ENCODE results near the gene INPP4A. TPM values are rescaled to one million over a fixed set of nuclear protein-coding genes. Genes with fewer than 3 reads are reported as not detected.
"Not testable (repeated sequence)": the region's sequence is repeated elsewhere in the genome, so short reads cannot be mapped to it uniquely, and the experiment has no call there.

INPP4A gene
- polyA plus RNA-seq (2013, experiment 1 of 2) = 16.0 TPM
- polyA plus RNA-seq (2013, experiment 2 of 2) = 17.5 TPM

DNA sequence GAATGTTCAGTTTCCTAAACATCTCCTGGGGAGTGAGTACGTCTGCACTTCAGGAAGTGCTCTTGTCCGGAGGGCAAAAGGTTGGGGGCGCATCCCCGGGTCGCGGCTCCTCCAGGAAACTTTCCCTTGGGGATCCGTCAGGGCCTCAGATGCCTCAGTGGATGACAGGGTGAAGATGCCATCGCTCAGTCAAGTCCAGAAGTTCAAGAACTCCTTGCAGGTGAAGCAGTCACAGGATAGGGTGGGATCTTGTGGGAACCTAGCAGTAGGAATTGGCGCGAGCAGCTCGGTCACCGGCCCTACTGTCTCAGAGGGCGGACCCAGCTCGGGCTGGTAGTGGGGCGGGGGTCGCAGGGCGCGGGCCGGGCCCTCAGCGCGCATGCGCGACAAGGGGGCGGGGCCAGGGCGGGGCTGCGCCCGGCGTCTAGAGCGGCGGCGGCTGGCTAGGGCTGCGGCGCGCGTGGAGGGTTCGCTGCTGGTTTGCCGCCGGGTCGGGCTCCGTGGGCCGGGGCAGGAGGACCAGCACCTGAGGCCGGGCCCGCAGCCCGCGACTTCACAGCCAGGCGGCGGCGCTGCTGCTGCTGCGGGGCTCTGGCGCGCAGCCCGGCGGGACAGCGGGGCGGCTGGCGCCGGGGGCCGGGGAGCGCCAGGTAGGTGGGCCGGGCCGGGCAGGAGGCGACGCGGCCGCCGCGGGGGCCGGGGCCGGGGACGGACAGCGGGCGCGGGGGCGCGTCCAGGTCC, at the start of gene INPP4A:
TSS of gene INPP4A (plus strand) at position 423 of the 741 bp plus-strand sequence. CDS start 75,191 bp downstream, outside the sequence.
- H3K36me3 ChIP-seq (ENCODE audit: insufficient read depth, low read length) = no peaks in the 10 kb centered on the region
- H3K27me3 ChIP-seq (ENCODE audit: insufficient read depth, low read length) = no peaks in the 10 kb centered on the region
- H3K9me3 ChIP-seq (ENCODE audit: insufficient read depth, low read depth, low read length) = peaks cover 2% of the 10 kb centered on the region; the same call in 1 of the 2 replicates
- H3K9ac ChIP-seq (ENCODE audit: low read depth, low read length) = peak within 1 kb of the TSS; percentile 33
- under 1% methylated on average over 75 of the region's 75 CpGs for WGBS
- H3K4me1 ChIP-seq (ENCODE audit: insufficient read depth, low read length) = peaks cover 53% of the 10 kb centered on the region
- peak within 1 kb of the TSS; percentile 65 for H3K4me3 ChIP-seq (ENCODE audit: low read length)
- H3K27ac ChIP-seq (ENCODE audit: low read depth, low read length) = peak within 1 kb of the TSS; percentile 55; the same call in 1 of the 2 replicates

DNA sequence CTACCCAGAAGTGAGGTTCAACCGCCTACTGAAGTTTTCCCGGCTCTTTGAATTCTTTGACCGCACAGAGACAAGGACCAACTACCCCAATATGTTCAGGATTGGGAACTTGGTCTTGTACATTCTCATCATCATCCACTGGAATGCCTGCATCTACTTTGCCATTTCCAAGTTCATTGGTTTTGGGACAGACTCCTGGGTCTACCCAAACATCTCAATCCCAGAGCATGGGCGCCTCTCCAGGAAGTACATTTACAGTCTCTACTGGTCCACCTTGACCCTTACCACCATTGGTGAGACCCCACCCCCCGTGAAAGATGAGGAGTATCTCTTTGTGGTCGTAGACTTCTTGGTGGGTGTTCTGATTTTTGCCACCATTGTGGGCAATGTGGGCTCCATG, 48.7 kb upstream of the INPP4A start:
- H3K9ac ChIP-seq (ENCODE audit: low read depth, low read length) = no peak overlapping the region
- no peak overlapping the region for H3K4me3 ChIP-seq (ENCODE audit: low read length)
- 93% methylated on average over 6 of the region's 6 CpGs for WGBS

DNA sequence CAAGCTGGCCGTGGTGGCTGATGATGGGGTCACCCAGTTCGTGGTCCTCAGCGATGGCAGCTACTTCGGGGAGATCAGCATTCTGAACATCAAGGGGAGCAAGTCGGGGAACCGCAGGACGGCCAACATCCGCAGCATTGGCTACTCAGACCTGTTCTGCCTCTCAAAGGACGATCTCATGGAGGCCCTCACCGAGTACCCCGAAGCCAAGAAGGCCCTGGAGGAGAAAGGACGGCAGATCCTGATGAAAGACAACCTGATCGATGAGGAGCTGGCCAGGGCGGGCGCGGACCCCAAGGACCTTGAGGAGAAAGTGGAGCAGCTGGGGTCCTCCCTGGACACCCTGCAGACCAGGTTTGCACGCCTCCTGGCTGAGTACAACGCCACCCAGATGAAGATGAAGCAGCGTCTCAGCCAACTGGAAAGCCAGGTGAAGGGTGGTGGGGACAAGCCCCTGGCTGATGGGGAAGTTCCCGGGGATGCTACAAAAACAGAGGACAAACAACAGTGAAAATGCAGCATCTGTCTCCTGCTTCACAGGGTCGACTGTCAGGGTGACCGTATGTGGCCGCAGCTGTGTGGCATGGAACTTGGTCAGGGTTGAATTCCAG, 47.8 kb upstream of the INPP4A start:
- H3K9me3 ChIP-seq (ENCODE audit: insufficient read depth, low read depth, low read length) = no peaks in the 10 kb centered on the region
- H3K27me3 ChIP-seq (ENCODE audit: insufficient read depth, low read length) = peaks cover 2% of the 10 kb centered on the region; the same call in 1 of the 2 replicates
- no peaks in the 10 kb centered on the region for H3K36me3 ChIP-seq (ENCODE audit: insufficient read depth, low read length)
- no peak overlapping the region for H3K27ac ChIP-seq (ENCODE audit: low read depth, low read length)
- H3K4me3 ChIP-seq (ENCODE audit: low read length) = no peak overlapping the region
- peaks cover 10% of the 10 kb centered on the region for H3K4me1 ChIP-seq (ENCODE audit: insufficient read depth, low read length)
- no peak overlapping the region for H3K9ac ChIP-seq (ENCODE audit: low read depth, low read length)
- 95% methylated on average over 23 of the region's 23 CpGs for WGBS

More for the DNA sequence above, 48.7 kb upstream of the INPP4A start:
- H3K27me3 ChIP-seq (ENCODE audit: insufficient read depth, low read length) = no peaks in the 10 kb centered on the region
- H3K36me3 ChIP-seq (ENCODE audit: insufficient read depth, low read length) = no peaks in the 10 kb centered on the region
- no peaks in the 10 kb centered on the region for H3K9me3 ChIP-seq (ENCODE audit: insufficient read depth, low read depth, low read length)
- peaks cover 10% of the 10 kb centered on the region for H3K4me1 ChIP-seq (ENCODE audit: insufficient read depth, low read length)
- H3K27ac ChIP-seq (ENCODE audit: low read depth, low read length) = no peak overlapping the region

DNA sequence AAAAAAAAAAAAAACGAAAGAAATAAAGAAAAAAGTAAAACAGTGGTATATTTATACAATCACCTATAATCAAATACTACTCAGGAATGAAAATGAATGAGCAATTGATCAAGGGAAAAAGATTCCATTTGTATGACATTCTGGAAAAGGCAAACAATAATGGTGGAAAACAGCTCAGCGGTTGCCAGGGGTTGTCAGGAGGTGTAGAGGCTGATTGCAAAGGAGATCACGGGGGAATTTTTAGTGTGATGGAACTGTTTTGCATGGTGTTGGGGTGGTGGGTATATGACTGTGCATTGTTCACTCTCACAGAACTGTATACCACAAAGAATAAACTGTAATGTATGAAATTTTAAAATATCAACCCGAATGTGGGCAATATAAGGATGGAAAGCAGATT, 45.5 kb upstream of the INPP4A start:
- H3K9ac ChIP-seq (ENCODE audit: low read depth, low read length) = no peak overlapping the region
- no peaks in the 10 kb centered on the region for H3K36me3 ChIP-seq (ENCODE audit: insufficient read depth, low read length)
- H3K4me1 ChIP-seq (ENCODE audit: insufficient read depth, low read length) = peaks cover 9% of the 10 kb centered on the region
- H3K27ac ChIP-seq (ENCODE audit: low read depth, low read length) = no peak overlapping the region
- WGBS = 94% methylated on average over 3 of the region's 4 CpGs
- H3K9me3 ChIP-seq (ENCODE audit: insufficient read depth, low read depth, low read length) = no peaks in the 10 kb centered on the region
- peaks cover 2% of the 10 kb centered on the region; the same call in 1 of the 2 replicates for H3K27me3 ChIP-seq (ENCODE audit: insufficient read depth, low read length)
- H3K4me3 ChIP-seq (ENCODE audit: low read length) = no peak overlapping the region

DNA sequence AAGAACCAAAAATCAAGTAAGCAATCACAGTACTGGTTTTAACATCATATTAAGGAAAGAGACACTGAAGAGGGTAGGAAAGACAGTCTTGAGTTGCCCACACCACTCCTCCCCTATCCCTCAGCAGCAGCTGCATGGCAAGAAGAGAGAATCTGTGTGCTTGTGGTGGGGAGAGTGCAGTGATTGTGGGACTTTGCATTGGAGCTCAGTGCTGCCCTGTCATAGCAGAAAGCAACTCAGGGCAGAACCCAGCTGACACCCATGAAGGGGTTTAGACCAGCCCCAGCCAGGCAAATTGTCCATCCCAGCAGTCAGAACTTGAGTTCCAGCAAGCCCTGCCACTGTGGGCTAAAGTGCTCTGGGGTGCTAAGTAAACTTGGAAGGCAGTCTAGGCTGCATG, 40.8 kb upstream of the INPP4A start:
- Histone ChIP-seq H3K4me3 (ENCODE audit: low read length) (no peak overlapping the region), H3K9me3 (ENCODE audit: insufficient read depth, low read depth, low read length) (no peaks in the 10 kb centered on the region), H3K27ac (ENCODE audit: low read depth, low read length) (no peak overlapping the region), H3K4me1 (ENCODE audit: insufficient read depth, low read length) (0 out of 2 replicates have a peak, but pooled peaks cover 4% of the 10 kb centered on the region), H3K27me3 (ENCODE audit: insufficient read depth, low read length) (peaks cover 2% of the 10 kb centered on the region; the same call in 1 of the 2 replicates), H3K36me3 (ENCODE audit: insufficient read depth, low read length) (no peaks in the 10 kb centered on the region), H3K9ac (ENCODE audit: low read depth, low read length) (no peak overlapping the region)

DNA sequence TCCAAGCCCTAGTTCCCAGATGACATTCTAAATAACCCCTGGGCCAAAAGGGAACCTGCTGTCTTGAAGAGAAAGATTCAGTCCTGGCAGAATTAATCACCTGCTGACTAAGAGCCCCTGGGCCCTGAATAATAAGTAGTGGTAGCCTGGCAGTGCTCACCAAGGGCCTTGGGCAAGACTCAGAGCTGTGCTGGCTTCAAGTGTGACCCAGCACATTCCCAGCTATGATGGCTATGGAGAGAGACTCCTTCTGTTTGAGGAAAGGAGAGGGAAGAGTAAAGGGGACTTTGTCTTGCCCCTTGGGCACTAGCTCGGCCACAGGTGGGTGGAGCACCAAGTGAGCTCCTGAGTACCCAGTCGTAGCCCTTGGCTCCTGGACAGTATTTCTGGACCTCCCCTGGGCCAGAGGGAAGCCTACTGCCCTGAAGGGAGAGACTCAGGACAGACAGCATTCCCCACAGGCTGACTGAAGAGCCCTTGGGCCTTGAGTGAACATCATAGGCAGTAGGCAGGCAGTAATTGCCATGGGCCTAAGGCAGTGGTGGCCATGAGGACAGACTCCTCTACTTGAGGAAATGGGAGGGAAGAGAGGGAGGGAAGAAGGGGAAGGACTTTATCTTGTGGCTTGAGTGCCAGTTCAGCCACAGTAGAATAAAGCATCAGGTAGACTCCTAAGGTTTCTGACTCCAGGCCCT, 40.0 kb upstream of the INPP4A start:
- 0 out of 2 replicates have a peak, but pooled peaks cover 4% of the 10 kb centered on the region for H3K4me1 ChIP-seq (ENCODE audit: insufficient read depth, low read length)
- 85% methylated on average over 2 of the region's 2 CpGs for WGBS
- H3K9me3 ChIP-seq (ENCODE audit: insufficient read depth, low read depth, low read length) = no peaks in the 10 kb centered on the region
- H3K9ac ChIP-seq (ENCODE audit: low read depth, low read length) = no peak overlapping the region
- no peak overlapping the region for H3K27ac ChIP-seq (ENCODE audit: low read depth, low read length)
- H3K27me3 ChIP-seq (ENCODE audit: insufficient read depth, low read length) = peaks cover 2% of the 10 kb centered on the region; the same call in 1 of the 2 replicates
- no peaks in the 10 kb centered on the region for H3K36me3 ChIP-seq (ENCODE audit: insufficient read depth, low read length)
- no peak overlapping the region for H3K4me3 ChIP-seq (ENCODE audit: low read length)

DNA sequence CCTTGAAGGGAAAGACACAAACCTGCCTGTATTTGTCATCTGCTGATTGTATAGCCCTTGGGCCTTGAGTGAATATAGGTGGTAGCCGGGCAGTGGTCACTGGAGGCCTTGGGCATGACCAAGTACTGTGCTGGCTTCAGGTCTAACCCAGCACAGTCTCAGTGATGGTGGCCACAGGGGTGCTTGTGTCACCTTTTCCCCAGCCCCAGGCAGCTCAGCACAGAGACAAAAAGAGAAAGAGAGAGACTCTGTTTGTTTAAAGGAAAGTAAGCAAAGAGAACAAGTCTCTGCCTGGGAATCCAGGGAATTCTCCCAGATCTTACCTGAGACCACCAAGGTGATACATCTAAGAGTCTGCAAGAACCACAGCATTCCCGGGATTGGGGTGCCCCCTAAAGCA, 39.4 kb upstream of the INPP4A start:
- no peaks in the 10 kb centered on the region for H3K9me3 ChIP-seq (ENCODE audit: insufficient read depth, low read depth, low read length)
- 0 out of 2 replicates have a peak, but pooled peaks cover 4% of the 10 kb centered on the region for H3K4me1 ChIP-seq (ENCODE audit: insufficient read depth, low read length)
- no peak overlapping the region for H3K27ac ChIP-seq (ENCODE audit: low read depth, low read length)
- H3K27me3 ChIP-seq (ENCODE audit: insufficient read depth, low read length) = peaks cover 2% of the 10 kb centered on the region; the same call in 1 of the 2 replicates
- no peak overlapping the region for H3K4me3 ChIP-seq (ENCODE audit: low read length)
- no peaks in the 10 kb centered on the region for H3K36me3 ChIP-seq (ENCODE audit: insufficient read depth, low read length)
- H3K9ac ChIP-seq (ENCODE audit: low read depth, low read length) = no peak overlapping the region
- WGBS = 91% methylated on average over 2 of the region's 2 CpGs

DNA sequence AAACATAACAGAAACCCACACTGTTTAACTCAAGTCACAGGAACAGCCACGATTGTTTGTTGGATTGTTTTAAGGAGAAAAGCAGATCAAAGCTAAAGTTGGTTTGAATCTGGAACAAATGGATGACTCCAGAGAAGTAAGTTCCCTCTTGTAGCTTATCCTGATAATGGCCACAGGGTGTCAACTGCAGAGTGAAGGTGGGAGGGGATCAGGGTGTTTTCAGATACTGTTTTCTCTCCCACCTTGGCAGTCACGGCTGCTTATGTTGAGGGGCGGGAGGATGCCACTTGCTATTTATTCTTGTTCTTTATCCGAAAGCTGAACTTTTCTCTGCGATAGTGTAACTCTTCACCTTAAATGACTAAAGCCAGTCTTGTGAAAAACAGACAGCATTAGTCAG, 36.5 kb upstream of the INPP4A start:
- H3K9me3 ChIP-seq (ENCODE audit: insufficient read depth, low read depth, low read length) = 0 out of 2 replicates have a peak, but pooled peaks cover 2% of the 10 kb centered on the region
- no peak overlapping the region for H3K9ac ChIP-seq (ENCODE audit: low read depth, low read length)
- WGBS = 78% methylated on average over 5 of the region's 5 CpGs
- no peaks in the 10 kb centered on the region for H3K36me3 ChIP-seq (ENCODE audit: insufficient read depth, low read length)
- H3K4me3 ChIP-seq (ENCODE audit: low read length) = no peak overlapping the region
- H3K27ac ChIP-seq (ENCODE audit: low read depth, low read length) = no peak overlapping the region
- H3K27me3 ChIP-seq (ENCODE audit: insufficient read depth, low read length) = no peaks in the 10 kb centered on the region
- 0 out of 2 replicates have a peak, but pooled peaks cover 4% of the 10 kb centered on the region for H3K4me1 ChIP-seq (ENCODE audit: insufficient read depth, low read length)

DNA sequence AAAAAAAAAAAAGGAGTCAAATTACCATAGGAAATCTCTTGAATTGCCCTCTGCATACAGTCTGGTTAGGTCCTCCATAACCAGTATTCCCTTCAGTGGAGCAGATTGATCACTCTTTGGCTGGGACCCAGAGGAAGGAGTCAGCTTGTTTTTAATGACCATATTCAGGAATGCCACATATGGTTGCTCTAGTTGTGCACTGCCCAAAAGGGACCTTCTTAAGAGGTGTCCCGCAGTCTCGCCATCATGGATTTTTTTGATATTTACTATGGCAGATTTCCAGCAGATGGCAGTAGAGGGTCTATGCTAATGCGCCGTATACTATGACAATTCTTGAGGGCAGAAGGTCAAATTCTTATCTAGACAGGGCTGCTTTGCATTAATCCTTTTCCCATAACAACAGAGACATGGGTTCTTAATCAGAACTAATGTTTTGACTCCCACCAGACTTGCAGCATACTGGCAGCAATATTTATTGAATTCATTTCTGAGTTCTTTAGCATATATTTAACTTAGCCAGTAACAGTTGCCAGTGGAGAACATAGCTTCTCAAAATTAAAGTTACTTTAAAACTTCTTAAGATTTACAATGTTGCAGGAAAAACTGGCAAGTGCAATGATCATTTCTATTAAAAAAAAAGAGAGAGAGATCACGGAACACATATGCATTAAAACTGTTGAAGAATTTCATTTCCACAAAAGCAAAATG, 31.8 kb upstream of the INPP4A start:
- no peaks in the 10 kb centered on the region for H3K27me3 ChIP-seq (ENCODE audit: insufficient read depth, low read length)
- no peak overlapping the region for H3K27ac ChIP-seq (ENCODE audit: low read depth, low read length)
- no peak overlapping the region for H3K4me3 ChIP-seq (ENCODE audit: low read length)
- no peak overlapping the region for H3K9ac ChIP-seq (ENCODE audit: low read depth, low read length)
- WGBS = 73% methylated on average over 4 of the region's 5 CpGs
- H3K4me1 ChIP-seq (ENCODE audit: insufficient read depth, low read length) = 0 out of 2 replicates have a peak, but pooled peaks cover 4% of the 10 kb centered on the region
- H3K9me3 ChIP-seq (ENCODE audit: insufficient read depth, low read depth, low read length) = peaks cover 23% of the 10 kb centered on the region
- H3K36me3 ChIP-seq (ENCODE audit: insufficient read depth, low read length) = no peaks in the 10 kb centered on the region

DNA sequence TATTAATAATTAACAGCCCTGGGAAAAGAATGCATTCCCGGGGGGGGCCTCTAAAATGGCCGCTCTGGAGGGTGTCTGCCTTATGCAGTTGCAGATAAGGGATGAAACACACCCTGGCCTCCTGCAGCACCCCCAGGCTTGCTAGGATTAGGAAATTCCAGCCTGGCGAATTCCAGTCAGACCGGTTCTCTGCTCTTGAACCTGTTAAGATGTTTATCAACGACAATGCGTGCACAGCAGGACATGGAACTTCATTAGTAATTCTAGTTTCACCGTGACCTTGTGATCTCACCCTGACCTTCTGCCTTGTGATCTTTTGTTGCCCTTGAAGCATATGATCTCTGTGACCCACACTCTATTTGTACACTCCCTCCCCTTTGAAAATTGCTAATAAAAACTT, 30.4 kb upstream of the INPP4A start:
- not testable (repeated sequence) for H3K4me1 ChIP-seq (ENCODE audit: insufficient read depth, low read length); H3K27me3 ChIP-seq (ENCODE audit: insufficient read depth, low read length); H3K4me3 ChIP-seq (ENCODE audit: low read length); H3K27ac ChIP-seq (ENCODE audit: low read depth, low read length); H3K9ac ChIP-seq (ENCODE audit: low read depth, low read length); H3K36me3 ChIP-seq (ENCODE audit: insufficient read depth, low read length)
- peaks cover 23% of the 10 kb centered on the region for H3K9me3 ChIP-seq (ENCODE audit: insufficient read depth, low read depth, low read length)
- 89% methylated on average over 7 of the region's 7 CpGs for WGBS

Measured in HUES64 (cell line).